ENCODE results near the gene CAPN8. TPM values are rescaled to one million over a fixed set of nuclear protein-coding genes. Genes with fewer than 3 reads are reported as not detected.

The CAPN8 gene
- total RNA-seq, 1 donor from 2014 or later: 16.4 TPM

GRCh38 chr1:223702735-223703667 is 37.5 kb upstream of the CAPN8 start:
- no peak for DNase-seq

DNA sequence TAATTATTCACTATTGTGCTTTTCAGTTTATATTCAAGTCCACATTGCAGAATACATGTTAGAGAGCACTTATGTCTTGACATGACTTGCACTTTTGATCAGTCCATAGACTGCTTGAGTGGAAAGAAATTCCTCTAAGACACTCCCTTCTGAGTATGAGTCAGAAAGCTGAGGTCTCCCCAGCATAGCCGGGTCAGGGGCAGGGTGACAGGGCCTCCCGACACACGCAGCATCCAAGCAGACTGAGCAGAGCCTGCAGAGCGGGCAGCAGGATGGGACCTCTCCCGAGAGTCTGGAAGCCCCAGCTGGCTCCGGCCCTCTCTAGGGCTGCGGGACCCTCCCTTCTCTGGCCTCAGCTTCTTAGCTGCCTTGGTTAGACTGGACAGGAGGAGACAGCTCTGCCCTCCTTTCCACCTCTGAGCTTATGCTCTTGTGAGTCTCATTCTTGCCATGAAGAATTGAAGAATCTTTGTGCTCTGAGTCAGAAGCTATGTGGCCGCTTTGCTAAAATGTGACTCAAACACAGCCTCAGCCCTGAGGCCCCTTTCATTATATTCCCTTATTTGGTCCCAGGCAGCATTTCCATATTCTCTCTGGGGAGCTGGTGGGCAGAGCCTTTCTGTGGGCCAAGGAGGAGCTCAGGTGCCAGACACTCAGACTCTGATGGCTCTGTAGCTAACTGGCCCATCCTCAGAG is 35.6 kb upstream of the CAPN8 start:
- DNase-seq: no peak

GRCh38 chr1:223700388-223700918 is 35.0 kb upstream of the CAPN8 start:
- no peak for DNase-seq

GRCh38 chr1:223695941-223696340 is 30.4 kb upstream of the CAPN8 start:
- no peak for DNase-seq

DNA sequence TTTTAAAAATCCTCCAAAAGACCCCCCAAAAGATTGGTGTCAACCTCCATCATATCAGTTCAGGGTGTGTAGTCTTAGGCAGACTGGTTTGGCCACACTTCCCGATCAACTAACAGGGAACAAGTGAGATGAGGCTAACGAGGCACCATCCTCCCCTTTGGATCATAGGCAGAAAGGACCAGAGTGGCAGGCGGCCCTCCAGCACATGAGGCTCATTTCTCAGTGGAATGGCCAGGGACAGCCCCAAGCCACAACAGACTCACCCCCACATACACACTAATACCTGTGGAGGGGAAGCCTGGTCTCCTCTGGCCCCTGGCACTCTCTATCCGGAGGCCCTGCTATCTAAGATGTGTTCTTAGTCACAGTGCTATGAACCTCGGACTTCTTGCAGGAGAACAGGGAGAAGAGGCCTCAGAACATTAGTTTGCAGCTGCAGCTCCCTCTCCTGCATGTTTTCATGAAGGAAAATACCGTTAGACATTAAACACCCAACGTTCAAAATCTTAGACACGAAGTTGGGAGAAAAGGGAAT is 29.6 kb upstream of the CAPN8 start:
- DNase-seq: no peak

DNA sequence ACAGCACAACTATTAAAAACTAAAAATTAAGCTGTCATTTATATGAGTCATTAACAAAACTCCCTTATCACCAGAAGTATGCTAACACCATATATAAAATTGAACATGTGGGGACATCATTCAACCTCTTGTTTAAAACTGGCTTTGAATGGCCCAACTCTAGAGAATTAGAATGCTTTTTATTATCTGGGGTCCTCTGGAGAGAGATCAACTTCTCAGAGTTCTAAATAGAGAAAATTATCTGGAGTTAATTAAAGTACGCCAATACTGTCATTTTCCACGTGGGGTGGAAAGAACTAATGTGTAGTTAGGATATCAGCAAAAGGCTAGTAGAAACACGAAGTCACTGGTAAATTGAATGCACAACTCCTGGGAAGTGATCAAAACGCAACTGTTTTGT is 25.6 kb upstream of the CAPN8 start:
- peak; percentile 11 for DNase-seq

DNA sequence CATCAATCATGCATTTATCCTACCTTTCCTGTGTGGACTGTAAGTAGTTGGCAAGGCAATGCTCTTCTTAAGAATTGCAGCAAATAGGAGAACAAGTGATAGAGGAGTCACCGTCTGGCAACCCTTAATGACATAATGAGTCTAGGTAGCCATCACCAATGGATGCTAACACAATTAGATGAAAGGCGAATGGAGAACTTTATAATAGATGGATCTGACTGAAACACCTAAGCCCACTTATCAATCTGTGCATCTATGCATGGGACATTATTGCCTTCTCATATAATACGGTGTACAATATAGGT is 18.9 kb upstream of the CAPN8 start:
- no peak for DNase-seq

DNA sequence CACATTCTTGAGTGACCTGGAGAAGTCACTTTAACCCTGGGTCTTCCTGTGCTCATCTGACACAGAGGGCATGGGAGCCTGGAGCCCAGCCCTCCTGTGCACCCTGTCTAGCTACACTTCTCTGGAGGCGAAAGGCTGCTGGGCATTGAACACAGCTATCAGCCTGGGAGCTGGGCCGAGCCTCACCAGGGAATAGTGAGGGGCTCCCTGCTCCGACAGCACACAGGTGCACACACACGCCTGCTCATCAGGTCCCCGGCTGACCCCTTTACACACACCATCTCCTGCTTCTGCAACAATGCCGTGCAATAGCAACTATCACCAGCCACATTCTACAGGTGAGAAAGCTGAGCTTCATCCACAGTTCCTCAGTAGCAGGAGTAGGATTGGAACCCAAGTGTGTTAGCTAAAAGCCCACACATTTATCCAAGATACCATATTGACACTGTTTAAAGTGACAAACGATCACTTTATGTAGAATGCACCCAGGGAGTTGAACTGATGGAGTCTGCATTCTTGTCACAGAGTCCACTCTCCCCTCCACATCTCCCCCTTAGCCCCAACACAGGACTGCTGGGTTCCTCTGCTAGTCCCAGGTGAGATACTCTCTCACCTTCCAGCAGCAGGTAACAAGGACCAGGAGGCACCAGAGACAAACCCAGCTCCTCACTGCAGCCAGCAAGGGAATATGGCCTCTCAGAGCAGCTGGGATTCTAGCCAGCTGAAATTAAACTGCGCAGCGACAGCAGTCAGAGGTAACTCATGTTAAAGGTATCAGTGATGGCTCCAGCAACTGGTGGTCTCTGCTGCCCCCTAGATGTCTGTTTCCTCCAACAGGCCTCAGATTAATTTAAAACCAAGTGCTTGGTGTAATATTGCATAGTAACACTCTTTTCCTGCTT is 18.3 kb upstream of the CAPN8 start:
- DNase-seq: no peak

GRCh38 chr1:223682502-223682901 is 17.0 kb upstream of the CAPN8 start:
- no peak for DNase-seq

- DNase-seq: no peak
Measured at GRCh38 chr1:223680188-223680587, 14.7 kb upstream of the CAPN8 start.

GRCh38 chr1:223678841-223679240 is 13.3 kb upstream of the CAPN8 start:
- no peak for DNase-seq

DNA sequence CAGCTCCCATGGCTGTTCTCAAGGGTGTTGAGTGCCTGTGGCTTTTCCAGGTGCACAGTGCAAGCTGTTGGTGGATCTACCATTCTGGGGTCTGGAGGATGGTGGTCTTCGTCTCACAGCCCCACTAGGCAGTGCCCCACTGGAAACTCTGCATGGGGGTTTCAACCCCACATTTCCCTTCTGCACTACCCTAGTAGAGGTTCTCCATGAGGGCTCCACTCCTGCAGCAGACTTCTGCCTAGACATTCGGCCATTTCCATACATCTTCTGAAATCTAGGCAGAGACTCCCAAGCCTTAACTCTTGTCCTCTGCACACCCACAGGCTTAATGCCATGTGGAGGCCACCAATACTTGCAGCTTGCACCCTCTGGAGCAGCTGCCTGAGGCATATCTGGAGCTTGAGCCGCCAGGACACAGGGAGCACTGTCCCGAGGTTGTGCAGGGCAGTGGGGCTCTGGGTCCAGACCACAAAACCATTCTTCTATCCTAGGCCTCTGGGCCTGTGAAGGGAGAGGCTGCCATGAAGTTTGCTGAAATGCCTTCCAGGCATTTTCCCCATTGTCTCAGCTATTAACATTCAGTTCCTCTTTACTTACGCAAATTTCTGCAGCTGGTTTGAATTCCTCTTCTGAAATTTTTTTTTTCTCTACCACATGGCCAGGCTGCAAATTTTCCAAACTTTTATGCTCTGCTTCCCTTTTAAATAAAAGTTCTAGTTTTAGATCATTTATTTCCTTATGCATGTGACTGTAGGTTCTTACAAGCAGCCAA is 8.8 kb upstream of the CAPN8 start:
- DNase-seq: no peak

- DNase-seq: no peak
Measured at GRCh38 chr1:223670458-223671159, 5.1 kb upstream of the CAPN8 start.

DNA sequence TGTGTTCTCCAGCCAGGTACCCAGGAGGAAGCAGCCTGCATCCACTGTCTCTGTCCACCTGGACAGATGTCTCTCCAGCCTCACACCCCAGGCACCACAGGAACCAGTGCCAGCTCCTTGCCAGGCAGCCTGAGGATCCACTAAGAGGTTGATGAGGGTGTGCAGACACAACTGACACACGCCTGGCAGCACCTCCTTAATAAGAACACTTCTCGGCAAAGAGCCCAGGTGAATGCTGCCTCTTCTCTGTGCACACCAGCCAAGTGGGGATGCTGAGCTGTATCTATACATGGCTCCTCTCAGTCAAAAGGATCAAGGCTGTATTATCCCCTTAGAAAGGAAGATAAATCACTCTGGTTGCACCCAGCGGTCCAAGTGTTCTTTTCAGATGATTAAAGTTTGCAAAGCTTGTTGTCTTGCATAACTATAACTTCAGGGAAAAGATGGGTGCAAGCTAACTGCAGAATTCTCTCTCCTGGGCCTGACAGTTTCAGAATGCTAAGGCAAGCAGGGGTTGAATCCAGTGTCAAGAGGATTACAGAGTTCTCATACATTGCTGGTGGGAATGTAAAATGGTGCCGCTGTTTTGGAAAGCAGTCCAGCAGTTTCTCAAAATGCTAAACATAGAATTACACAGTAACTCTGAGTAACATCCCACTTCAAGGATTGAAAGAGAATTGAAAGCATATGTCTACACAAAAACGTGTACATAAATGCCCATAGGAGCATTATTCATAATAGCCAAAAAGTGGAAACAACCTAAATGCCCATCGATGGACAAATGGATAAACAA is 3.7 kb upstream of the CAPN8 start:
- no peak for DNase-seq

DNA sequence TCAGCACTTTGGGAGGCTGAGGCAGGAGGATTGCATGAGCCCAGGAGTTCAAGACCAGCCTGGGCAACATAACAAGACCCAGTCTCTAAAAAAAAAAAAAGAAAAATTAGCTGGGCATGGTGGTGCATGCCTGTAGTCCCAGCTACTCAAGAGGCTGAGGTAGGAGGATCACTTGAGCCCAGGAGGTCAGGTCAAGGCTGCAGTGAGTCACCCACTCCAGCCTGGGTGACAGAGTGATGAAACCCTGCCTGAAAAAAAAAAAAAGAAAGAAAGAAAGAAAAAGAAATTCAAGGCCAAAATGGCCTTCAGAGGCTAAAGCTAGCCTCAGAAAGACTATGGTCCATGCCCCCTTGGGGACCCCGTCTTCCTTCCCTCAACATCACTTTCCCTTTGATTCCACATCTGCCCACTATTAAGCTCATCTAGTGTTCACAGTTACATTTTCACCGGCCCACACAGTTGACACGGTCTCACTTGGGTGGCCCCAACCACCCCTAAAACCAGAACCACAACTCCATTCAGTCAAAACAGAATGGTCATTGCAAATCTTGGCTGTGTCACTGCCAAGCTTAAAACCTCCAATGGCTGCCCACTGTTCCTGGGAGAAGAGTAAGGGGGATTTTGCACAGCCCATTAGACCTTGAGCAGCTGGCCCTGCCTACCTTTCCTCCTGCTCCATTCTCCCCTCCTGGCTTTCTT is 2.1 kb upstream of the CAPN8 start:
- no peak for DNase-seq

GRCh38 chr1:223664106-223664505 is 1.4 kb downstream of the CAPN8 start:
- no peak for DNase-seq

GRCh38 chr1:223662943-223663342 is 2.6 kb downstream of the CAPN8 start:
- DNase-seq: no peak

- no peak for DNase-seq
Measured at GRCh38 chr1:223659711-223660110, 5.8 kb downstream of the CAPN8 start.

- no peak for DNase-seq
Measured at GRCh38 chr1:223657978-223658377, 7.5 kb downstream of the CAPN8 start.
